HG03442 (cell line): Measurements from ENCODE around the gene AOC1.
"Not testable (repeated sequence)": the region's sequence is repeated elsewhere in the genome, so short reads cannot be mapped to it uniquely, and the experiment has no call there.

Experiments
- ATAC-seq: cut with Tn5 transposase; IDR thresholded peaks from one replicate; pipeline ENCODE4 v1.9.1; 2021; ENCODE audit warnings: mild to moderate bottlenecking, moderate library complexity; ENCODE audit not compliant: unreplicated experiment

Gene AOC1, protein sequence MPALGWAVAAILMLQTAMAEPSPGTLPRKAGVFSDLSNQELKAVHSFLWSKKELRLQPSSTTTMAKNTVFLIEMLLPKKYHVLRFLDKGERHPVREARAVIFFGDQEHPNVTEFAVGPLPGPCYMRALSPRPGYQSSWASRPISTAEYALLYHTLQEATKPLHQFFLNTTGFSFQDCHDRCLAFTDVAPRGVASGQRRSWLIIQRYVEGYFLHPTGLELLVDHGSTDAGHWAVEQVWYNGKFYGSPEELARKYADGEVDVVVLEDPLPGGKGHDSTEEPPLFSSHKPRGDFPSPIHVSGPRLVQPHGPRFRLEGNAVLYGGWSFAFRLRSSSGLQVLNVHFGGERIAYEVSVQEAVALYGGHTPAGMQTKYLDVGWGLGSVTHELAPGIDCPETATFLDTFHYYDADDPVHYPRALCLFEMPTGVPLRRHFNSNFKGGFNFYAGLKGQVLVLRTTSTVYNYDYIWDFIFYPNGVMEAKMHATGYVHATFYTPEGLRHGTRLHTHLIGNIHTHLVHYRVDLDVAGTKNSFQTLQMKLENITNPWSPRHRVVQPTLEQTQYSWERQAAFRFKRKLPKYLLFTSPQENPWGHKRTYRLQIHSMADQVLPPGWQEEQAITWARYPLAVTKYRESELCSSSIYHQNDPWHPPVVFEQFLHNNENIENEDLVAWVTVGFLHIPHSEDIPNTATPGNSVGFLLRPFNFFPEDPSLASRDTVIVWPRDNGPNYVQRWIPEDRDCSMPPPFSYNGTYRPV

DNA sequence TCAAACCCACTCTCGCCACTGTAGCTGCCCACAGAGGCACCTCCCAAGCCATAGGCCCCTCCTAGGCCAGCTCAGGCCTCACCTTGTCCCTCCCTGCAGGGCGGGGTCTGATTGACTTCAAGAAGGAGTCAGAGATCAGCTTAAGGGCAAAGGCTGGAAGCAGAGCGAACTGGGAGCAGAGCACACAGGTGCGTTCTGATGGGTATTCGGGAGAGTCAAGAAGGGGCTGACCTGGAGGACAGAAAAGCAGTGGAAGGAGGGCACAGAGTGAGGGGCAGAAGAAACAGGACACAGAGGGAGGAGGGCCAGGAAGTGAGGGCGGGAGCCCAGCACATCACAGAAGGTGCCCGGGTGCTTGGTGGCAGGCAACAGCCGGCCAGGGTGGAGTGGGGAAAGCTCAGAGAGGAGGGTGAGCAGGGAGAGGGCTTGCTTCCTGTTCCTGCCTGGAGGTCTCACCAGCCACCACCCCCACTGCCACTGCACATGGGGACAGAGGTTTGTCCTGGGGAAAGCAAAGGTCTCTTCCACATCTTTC is at the start of gene AOC1:
TSS of gene AOC1 (plus strand) at position 147 of the 535 bp plus-strand sequence. CDS start 3,954 bp downstream, outside the sequence.
- ATAC-seq = no peak

DNA sequence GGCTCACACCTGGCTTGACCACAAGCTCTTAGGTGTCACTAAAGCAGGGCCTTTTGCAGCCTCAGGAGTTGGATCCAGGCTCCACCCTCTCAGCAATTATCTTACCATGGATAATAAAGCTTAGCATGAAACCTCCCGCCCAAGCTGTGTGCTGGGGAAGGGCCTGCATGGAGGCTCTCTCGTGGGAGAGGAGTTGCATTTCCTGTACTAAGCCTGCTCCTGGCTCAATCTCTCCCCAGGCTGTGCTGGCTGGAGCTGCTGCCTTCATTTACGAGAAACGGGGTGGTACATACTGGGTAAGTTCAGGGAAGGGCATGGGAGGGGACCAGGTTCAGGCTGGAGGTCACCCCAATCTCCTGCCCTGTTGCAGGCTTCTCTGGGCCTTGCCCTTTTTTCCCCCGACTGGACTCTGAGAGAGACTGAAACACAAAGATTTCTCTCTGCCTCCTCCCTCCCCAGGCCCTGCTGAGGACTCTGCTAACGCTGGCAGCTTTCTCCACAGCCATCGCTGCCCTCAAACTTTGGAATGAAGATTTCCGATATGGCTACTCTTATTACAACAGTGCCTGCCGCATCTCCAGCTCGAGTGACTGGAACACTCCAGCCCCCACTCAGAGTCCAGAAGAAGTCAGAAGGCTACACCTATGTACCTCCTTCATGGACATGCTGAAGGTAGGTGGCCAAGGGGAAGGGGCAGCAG is 49.0 kb upstream of the AOC1 start:
- ATAC-seq = no peak

DNA sequence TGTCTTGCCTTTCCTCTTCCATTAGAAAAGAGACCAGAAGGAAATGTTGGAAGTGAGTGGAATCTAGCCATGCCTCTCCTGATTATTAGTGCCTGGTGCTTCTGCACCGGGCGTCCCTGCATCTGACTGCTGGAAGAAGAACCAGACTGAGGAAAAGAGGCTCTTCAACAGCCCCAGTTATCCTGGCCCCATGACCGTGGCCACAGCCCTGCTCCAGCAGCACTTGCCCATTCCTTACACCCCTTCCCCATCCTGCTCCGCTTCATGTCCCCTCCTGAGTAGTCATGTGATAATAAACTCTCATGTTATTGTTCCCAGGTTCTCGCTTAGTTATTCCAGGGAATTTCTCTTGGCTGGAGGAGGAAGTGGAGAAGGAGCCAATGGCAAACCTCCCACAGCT is 47.5 kb upstream of the AOC1 start:
- no peak for ATAC-seq

DNA sequence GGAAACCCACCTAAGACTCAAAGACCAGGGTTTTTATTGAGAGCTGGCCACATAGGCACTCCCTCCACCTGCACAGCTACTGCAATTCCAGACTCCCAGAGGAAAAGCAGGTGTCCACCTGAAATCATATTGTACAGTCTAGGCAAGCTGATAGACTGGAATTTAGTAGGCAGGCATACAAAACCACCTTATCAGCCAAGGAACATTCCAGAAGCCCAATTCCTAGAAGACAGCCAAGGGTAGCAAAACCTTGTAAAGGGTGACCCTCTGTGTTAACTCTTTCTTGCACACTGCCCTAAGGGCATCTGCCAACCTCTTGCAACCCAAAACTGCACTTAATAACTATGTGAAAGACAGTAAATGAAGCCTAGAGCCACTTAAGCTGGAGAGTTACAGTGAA is 46.5 kb upstream of the AOC1 start:
- no peak for ATAC-seq

DNA sequence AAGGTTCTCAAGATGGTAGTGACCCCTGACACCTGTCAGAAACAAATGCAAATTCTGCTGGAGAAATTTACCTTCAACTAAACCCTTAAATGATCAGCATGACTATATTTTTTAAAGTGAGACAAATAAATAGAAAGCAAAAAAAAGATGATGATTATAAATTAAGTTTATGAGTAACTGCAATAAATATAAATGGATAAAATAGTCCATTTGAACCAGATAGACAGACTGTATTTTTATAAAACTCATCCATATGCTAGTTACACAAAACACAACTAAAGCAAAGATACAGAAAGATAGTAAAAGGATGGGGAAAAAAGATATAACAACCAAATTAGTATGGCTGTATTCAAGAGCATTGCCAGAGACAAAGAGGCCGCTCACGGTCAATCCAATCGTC is 45.9 kb upstream of the AOC1 start:
- ATAC-seq = no peak

DNA sequence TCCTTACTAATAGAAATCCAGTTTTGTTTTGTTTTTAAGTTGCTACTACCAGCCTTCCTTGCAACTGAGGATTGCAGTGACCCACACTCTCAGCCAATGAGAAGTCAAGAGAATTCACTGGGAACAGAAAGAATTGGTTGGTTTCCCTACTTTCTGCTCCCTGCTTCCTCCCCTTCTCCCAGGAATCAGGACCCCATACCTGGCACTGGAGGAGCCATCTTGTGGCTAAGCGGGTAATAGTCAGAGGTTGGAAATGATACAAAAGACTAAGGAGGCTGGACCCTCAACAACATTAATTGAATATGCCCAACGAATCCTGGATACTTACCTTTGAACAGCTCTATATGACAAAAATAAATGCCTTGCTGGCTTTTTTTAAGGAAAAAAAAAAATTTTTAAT is 45.5 kb upstream of the AOC1 start:
- no peak for ATAC-seq

DNA sequence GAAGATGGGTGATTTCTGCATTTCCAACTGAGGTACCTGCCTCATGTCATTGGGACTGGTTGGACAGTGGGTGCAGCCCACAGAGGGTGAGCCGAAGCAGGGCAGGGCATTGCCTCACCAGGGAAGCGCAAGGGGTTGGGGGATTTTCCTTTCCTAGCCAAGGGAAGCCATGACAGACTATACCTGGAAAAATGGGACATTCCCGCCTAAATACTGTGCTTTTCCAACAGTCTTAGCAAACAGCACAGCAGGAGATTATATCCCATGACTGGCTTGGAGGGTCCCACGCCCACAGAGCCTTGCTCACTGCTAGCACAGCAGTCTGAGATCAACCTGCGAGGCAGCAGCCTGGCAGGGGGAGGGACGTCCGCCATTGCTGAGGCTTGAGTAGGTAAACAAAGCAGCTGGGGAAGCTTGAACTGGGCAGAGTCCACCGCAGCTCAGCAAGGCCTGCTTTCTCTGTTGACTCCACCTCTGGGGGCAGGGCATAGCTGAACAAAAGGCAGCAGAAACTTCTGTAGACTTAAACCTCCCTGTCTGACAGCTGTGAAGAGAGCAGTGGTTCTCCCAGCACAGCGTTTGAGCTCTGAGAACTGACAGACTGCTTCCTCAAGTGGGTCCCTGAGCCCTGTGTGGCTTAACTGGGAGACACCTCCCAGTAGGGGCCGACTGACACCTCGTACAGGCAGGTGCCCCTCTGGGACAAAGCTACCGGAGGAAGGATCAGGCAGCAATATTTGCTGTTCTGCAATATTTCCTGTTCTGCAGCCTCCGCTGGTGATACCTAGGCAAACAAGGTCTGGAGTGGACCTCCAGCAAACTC is 44.5 kb upstream of the AOC1 start:
- ATAC-seq = not testable (repeated sequence)

DNA sequence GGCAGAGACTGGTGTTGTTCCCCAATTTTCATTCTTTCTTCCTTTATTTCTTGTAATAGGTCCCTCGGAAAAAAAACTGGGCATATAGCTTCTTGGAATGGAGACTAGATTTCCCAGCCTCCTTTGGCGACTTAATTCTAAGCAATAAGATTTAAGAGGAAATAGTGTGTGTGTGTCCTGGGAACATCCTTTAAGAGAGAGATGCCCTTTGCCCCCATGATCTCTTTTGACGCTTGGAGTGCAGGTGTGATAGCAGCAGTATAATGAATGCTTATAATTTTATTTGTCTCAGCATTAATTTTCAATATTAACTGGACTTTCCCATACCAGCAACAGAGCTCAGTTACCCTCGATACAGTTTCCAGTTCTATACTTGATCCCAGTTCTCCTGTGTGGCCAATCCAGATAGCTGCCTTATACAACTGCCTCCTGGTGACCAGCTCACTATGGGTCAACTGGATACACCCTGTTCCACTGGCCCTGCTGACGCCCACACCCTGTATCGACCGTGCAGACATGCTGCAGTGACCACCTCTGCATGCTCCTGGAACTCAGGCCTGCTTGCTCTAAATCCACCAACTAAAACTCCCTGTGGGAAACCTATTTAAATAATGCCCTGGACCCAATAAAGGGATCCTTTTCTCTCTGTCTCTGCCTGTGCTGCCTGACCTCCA is 37.9 kb upstream of the AOC1 start:
- no peak for ATAC-seq

DNA sequence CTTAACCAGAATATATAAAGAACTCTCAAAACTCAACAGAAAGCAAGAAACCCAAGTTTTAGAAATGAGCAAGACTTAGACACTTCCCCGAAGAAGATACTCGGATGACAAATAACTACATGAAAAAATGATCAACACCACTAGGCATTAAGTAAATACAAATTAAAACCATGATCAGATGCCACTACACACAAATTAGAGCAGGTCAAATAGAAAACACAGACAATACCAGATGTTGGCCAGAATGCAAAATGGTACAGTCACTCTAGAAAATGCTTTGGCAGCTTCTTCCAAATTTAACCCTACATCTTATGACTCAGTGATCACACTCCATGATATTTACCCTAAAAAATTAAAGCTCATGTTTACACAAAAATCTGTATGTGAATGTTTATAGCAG is 33.3 kb upstream of the AOC1 start:
- ATAC-seq = no peak

DNA sequence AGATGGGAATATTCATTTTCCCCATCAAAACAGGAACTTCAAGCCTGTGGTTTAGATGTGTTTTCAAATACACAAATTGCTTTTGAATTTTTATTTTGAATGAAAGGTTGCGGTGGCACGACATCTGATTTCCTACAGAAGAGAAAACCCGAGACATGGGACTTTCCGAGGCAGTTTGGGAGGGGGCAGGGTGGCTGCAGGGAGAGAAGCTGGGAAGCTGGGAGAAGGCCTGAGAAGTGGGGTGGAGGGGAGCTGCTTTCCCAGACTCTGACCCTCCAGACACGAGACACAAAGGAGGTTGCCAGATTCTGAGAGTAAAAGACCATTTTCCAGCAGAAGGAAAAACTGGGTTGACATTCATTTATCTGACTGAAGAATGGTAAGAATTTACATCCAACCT is 32.2 kb upstream of the AOC1 start:
- no peak for ATAC-seq

DNA sequence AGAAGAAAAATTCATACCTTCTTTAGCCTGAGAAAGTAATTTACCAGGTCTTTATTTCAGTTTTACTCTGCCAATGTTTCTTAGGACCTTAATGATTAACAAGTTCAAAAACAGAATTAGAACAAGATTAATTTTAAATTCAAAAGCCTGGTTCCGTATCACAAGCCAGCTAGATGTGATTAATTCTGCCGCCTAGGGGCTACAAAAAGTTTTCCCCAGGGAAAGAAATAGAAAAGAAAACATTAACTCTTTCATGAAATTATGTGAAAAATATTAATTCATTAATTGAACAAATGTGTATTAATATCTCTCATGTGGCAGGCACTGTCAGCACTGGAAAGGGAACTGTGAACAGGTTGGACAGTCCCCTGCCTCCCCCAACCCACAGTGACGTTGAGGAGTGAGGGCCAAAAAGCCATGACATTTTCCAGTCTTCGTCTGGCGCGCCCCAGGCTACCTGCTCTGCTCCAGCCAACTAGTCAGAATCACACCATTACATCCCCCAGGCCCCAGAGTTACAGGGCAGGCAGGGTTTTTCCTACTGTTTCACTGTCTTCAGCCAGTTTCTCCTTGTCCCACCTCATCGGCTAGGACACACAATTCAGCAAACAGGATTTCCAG is 31.6 kb upstream of the AOC1 start:
- no peak for ATAC-seq

DNA sequence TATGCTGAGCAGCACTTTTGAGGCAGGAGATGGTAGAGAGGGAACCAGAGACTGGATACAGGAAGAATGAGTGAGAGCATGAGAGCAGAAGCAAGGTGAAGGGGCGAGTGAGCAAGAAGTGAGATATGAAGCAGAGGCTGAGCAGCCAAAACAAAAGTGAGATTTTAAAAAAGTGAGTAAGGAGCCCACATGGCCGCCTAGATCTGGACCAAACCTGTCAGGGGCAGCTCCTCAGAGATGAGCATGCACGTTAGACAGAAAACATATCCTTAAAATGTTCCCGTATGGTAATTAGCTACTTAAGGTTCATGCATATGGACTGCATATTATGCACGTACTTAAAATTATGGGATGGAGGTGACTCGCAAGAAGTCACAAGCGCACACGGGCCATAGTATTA is 29.3 kb upstream of the AOC1 start:
- no peak for ATAC-seq

DNA sequence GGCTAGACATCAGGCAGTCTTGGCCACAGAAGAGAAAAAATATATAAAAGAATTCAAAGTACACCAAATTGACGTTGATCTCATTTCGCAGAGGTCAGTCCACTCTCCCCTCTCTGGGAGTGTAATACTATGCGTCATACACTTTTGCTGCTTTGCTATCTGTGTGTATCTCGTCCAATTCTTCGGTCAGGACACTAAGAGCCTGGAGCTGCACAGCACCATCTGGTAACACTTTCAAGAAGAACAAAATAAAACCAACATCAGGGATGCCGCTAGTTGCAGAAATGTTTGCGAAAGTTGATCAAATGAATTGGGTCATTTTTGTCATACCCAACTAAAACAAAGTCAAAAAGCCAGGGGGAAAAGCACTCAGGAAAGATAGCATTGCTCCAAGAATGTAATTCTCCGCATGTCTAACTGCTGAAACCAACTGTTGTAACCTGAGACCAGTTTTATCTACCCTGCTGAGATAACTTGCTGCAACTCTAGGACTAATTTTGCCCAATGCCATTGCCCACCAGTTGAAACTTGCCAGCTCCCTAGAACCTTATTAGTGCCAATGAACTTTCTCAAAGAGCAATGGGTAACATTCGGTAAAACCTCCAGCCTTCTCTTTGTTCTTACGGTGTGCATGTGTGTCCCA is 28.7 kb upstream of the AOC1 start:
- ATAC-seq = no peak

DNA sequence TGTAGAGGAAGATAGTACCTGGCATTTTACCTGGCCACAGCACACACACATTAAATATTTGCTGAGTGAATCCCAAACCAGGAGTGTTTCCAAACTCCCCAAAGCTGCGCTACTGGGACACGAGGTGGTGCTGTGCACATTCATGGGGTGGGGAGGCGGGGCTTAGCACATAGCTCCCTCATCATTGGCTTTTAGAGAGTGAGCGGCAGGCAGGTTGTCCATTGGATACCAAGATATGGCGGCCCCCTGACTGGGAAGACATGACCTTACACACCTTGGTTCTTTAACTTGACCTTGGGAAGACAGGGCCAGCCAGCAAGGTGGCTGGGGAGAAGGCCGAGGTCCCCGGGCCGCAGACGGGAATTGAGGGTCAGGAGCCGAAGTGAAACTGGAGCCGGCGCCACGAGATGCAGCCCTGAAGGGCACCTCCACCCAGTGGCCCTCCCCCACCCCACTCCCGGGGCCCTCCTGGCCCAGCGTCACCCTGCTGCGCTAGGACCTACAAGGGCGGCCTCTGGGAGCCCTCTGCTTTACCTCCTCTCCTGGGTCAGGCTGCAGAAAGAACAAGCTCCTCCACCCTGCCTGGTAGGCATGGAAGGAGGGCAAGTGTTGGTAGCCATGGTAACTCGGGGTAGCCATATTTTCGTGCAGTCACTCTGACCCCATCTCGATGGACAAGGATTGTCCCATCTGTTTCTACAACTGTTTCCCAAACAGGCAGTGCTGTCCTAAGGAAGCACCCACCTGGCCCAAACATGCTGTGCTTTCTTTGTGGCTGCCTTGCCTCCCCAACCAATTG is 27.7 kb upstream of the AOC1 start:
- no peak for ATAC-seq

DNA sequence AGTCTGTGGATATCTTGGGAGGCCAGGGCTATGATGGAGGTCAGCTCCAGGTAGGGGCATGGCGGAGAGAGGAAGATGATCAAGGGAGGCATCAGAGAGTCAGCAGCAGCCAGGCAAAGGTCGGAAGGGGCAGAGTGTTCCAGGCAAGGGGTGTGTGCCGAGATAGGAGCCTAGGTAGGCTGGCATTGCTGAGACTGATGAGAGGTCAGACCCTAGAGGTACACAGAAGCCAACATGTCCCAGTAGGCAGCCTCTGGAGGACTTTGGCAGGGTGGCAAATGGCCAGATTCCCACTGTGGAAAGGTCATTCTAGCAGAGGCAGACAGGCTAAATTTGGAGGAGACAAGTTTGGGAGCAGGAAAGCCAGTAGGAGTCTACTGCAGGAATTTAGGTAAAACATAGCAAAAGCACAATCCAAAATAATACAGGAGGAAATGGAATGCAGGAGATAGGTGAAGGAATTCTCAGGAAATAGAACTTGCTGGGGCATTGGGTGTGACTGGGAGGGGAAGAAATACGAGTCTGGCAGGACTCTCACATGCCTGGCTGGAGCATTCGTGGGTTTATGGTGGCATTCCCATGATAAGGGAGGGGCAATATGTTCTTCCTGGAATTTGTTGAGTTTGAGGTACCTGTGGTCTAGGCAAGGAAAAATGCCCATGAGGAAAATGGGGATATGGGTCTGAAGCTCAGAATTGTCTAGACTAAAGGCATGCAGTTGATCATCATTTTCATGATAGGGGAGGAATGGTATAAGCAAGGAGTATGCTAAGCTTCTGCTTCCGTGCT is 26.1 kb upstream of the AOC1 start:
- no peak for ATAC-seq

DNA sequence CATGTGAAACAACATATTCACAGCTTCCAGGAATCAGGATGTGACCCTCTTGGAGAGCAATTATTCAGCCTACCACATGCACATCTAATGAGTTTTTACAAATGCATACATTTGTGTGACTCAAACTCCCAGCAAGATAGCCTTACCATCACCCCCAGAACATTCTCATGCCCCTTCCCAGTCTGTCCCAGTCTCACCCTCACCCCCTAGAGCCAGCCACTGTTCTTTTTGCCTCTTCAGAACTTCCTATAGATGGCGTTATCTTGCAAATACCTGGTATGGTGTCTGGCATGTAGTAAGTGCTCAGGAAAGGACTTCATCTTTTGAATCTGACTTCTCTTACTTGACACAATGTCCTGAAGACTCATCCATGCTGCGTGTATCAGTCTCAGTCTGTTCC is 23.9 kb upstream of the AOC1 start:
- no peak for ATAC-seq

DNA sequence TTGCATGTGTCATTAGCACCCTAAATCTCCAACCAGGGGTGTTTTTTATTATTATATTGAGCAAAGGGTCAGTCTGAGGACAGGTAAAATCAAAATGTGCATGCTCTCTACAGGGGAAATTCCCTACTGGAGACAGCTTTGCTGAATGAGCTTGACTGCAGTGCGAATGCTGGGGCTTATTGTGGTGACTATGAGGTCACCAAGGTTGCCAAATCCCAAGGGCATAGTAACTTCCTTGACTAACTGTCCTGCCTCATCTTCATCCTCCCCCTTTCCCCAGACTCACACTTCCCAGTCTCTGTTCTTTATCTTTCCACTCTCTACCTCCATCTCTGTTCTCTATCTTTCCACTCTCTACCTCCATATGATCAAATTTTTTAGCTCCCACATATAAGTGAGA is 22.9 kb upstream of the AOC1 start:
- no peak for ATAC-seq

DNA sequence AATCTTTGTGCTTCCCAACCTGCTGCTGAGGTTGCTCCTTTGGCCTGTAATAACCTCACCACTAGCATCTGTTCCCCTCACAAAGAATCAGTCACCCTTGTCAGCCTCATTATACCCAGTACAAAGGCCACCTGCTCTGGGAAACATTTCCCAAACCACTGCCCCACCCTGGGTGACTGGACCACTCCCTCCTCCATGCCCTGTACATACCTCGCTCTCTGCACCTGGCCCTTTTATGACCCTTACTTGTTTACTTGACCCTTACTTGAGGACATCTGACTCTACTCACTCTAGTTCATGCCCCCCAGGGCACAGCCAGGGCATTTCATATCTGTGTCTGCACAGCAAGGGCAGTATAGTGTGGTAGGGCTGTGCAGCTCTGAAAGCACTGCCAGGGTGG is 21.4 kb upstream of the AOC1 start:
- ATAC-seq = no peak
